NCI-H187 treated with DMSO at 0.1 percent for 48 hours (cell line): ENCODE data around the gene MAPK8IP3.

Source experiments
- DNase-seq: peaks from one replicate; lab custom pipeline; 2025; lab: John Stamatoyannopoulos, UW

The MAPK8IP3 gene

DNA sequence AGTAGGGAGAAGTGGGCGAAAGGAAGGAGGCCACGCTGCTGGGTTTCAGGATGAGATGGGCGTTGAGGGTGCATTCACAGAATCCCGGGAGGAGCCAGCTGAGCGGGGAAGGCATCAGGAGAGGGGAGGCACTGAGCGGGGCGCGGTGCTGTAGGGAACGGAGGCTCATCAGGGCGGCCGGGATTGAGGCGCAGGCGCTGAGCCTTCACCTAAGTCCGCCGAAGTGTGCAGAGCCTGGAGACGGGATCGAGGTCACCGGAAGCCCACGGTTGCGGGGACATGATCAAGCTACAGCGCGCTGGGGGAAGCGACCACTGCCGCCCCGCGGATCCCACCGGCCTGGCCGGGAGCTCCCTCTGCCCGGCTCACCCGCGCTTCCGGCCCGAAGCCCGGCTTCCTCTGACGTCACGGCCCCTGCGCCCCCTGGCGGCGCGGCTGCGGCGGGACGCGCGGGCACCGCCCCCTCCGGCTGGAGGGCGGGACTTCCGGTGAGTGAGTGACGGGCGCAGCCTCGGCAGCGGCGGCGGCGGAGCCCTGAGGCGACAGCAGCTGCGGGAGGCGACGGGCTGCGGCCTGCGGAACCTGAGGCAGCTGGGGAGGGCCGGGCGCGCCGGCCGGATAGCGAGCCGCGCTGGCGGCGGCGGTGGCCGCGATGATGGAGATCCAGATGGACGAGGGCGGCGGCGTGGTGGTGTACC lies at the start of gene MAPK8IP3:
TSS of gene MAPK8IP3 (plus strand) at position 508 of the 698 bp plus-strand sequence. CDS start at position 653, 145 bp downstream.
- peak; percentile 43 for DNase-seq

GRCh38 chr16:1656808-1657617 lies 49.0 kb upstream of the MAPK8IP3 start:
- DNase-seq = no peak

DNA sequence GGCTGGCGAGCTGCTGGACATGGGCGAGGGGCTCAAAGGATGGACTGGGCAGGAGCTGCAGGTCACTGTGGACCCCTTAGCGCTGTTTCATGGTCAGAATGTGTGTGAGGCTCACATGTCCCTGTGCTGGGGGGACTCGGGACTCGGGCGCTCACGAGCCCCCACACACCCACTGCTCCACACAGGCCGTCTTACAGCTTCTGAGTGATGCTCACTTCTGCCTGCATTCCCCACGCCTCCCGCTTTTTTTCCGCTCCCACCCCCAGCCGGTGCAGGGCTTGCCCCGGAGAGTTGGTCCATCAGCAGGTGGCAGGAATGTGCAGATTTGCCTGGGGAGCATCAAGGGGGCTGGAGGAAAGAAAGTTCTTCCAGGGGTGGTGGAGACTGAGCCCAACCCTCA lies 48.2 kb upstream of the MAPK8IP3 start:
- no peak for DNase-seq

DNA sequence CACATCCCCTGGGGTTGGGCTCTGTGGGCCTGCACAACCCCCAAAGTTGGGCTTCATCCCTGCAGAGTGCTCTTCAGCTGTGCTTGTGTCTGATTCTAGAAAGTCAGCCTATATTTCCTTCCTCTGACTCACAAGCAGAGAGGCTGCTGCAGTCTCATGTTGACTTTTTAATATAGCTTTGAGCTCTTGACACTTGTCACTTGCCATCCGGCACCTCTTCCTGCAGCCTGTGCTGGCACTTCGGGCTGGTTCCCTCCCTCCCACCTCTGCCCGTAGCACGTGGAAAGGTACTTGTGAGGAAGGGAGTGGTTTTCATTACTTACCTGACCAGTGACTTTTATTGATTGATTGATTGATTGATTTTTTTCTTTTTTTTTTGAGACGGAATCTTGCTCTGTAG lies 47.0 kb upstream of the MAPK8IP3 start:
- no peak for DNase-seq

DNA sequence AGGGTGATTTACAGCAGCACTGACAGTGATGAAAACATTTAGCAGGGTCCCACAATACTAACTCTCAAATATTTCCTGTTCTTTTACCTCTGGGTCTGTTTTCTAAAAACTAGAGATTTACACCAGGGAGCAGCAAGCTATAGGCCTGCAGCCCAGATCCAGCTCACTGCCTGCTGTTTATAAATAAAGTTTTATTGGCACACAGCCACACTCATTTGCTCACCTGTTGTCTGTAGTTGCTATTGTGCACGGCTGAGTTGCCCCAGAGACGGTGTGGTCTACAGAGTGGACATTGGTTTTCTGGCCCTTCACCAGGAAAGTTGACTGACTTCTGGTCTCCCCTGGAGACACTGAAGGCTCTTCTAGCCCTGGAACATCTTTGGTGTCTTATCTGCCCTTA lies 44.2 kb upstream of the MAPK8IP3 start:
- DNase-seq = no peak

- DNase-seq = no peak
Observed at GRCh38 chr16:1662543-1662942, 43.5 kb upstream of the MAPK8IP3 start.

- DNase-seq = no peak
Observed at GRCh38 chr16:1665829-1666228, 40.2 kb upstream of the MAPK8IP3 start.

DNA sequence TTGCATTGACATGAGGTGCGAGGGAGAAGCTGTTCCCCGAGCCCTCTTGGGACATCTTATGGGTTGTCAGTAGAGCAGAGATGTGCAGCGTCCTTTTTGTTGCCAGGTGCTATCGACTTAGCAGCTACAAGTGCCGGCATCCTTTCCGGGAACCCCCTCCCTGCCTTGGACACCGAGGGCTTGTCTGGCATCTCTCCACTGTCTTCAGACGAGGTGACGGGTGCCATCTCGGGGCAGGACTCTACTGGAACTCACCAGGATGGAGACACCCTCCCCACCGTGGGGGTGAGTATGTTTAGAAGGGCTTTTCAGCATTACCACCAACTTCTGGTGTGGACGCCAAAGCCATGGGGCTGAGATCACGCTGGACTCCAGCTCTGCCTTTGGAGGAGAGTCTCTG lies 39.7 kb upstream of the MAPK8IP3 start:
- DNase-seq = no peak

DNA sequence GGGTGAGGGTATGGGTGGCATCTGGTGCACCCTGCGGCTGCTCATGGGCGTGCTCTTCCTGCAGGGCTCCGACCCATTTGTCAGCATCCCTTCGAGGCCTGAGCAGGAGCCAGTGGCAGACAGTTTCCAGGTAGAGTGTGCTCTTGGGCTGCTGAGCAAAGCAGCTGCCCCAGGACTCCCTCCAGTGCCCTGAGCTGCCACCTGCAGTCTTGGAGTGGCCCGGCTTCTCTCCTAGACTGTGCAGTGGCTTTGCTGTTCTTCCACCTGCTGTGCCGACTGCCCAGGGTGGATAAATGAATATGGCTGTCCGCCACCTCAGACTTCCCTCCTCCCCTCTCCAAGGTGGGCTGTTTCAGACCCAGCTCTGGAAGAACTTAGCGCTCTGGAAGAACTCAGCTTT lies 38.7 kb upstream of the MAPK8IP3 start:
- no peak for DNase-seq

GRCh38 chr16:1667916-1668315 lies 38.1 kb upstream of the MAPK8IP3 start:
- no peak for DNase-seq

DNA sequence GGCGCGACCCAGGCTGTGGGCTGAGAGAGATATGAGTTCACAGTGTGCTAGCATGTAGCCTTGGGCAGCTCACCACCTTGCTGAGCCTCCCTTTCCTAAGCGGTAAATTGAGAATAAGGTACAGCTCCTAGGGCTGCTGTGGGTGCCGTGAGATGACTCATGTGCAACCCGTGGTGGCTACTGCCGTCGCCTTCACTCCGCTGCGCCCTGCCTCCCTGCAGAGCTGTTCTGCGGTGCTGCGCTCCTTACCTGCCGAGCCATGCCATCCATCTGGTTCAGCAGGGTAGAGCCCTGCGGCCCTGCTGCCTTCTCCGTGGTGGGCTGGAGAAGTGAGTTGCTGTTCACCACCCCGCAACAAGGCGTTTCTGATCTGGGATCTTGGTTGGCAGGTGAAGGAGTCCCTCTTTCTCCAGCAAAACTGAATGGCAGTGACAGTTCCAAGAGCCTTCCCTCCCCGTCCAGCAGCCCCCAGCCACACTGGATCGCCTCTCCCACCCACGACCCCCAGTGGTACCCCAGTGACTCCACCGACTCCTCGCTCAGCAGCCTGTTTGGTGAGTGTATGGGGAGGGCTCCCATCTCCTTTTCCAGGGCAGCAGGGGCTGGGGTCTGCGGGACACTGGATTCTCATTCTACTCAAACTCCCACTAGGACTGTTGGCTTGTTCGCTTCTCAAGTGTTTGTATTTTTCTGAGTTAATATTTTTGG lies 37.2 kb upstream of the MAPK8IP3 start:
- DNase-seq = no peak

DNA sequence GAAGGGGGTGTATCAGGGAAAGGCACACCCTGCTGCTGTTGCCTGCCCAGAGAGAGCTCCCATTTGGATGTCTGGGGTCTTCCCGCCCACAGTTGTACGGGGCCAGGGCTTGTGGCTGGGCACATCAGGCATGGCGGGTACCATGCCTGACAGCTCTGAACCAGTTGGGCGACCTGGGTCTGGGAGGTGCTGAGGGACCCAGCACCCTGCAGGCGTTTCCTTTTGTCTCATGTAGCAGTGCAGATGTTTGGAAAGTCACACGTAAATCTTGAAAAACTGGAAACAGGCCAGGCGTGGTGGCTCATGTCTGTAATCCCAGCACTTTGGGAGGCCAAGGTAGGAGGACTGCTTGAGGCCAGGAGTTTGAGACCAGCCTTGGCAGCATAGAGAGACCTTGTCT lies 36.3 kb upstream of the MAPK8IP3 start:
- DNase-seq = no peak

DNA sequence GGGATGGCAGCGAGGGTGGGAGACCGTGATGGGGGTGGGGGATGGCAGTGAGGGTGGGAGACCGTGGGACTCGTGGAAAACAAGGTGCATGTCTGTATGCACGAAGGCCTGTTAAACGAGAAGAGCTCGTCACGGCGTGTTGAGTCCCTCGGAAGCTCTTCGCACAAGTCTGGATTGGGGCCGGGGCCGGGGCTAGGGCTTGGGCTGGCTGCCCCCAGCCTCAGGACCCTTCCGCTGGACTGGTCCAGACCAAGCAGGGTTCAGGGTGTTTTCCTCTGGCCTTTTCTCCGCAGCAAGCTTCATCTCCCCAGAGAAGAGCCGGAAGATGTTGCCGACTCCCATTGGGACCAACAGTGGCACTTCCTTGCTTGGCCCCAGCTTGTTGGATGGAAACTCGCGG lies 35.6 kb upstream of the MAPK8IP3 start:
- no peak for DNase-seq

DNA sequence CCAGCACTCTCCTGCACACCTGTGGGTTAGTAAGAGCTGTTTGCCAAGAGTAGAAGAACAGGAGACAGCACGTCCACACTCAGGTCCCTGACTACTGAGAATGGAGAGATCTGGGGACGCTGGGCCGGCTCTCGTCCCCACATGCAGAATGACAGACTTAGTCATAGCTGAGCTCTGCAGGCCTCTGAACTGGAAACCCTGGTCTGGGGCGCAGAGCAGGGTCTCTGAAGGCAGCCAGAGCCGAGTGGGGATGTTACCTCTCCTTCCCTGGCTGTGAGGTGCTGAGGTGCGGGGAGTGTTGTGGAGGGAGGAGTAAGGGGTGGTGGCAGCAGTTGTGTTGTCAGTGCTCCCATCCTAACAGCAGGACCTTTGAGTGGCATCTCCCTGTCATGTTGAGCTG lies 35.1 kb upstream of the MAPK8IP3 start:
- DNase-seq = no peak

- DNase-seq = no peak
Observed at GRCh38 chr16:1673424-1674151, 32.4 kb upstream of the MAPK8IP3 start.

DNA sequence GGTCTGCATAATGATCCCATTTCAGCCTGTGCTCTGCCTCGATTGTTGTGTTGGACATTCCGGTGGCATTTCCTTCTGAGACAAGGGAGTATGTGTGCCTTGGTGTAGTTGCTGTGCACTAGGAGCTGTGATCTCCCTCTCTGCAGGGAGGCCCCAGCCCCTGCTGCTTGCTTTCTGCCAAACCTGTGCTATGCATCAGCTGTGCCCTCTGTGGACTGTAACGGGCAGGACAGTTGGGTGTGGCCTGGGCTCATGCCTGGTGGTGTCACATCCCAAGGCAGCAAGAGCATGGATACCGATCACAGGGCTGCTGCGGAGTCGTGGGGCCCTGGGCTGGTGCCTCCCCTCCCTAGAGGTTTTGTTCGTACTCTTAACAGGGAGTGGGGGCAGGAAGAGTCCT lies 31.7 kb upstream of the MAPK8IP3 start:
- no peak for DNase-seq

DNA sequence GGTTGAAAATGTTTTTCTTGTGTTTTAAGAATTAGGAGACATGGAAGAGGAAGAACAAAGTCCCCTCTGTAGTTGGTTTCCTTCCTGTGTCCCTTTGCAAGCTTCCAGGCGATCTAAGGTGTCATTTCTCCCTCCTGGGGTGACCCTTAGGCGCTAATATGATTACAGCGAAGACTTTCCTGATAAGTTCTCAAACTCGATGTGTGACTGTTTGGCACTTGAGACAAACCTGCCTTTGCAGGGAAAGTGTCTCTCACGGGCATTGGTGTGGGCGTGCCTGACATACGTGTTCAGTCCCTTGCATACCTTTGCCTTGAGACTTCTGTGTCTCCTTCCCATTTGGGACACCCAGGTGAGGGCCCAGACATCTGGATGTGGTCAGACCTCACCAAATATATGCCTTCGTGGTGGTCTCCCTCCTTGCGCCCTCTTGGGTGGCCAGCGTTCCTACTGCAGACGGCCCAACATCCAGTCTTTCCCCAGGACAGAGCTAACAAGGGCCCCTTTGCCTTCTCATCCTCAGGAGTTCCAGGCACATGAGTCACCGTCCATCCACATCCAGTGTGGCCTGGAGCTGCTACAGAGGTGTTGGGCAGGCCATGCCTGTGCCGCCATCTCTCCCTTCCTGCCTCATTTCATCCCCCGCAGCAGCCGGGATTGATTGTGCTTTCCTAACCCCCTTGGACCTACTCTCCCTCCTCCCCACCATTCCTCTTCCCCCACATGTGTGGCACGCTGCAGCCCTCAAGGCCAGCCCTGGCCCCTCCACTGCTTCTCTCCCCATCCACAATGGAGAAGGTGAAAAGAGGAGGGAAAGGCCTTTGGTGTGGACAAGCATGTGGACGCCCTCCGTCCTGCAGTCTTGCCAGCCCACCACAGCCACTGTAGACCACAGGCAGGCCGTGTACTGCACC lies 31.0 kb upstream of the MAPK8IP3 start:
- no peak for DNase-seq

DNA sequence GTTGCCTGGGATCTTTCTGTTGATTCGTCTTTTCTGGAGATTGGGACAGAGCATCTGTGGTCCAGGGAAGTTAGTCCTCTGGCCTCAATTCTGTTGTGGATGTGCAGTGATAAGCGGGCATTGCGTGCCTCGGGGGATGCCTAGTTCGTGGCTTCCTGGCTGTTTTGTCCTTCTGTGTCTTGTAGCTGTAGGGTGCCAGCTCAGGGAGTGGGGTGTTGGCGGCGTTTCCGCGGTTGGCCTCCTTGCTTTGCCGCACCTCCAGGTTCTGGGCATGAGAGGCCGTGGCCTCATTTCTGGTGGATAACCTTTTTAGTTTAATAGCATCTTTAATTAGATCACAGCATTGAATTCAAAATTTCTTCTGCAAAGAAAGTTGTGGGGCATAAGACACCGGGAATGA lies 29.3 kb upstream of the MAPK8IP3 start:
- DNase-seq = no peak

DNA sequence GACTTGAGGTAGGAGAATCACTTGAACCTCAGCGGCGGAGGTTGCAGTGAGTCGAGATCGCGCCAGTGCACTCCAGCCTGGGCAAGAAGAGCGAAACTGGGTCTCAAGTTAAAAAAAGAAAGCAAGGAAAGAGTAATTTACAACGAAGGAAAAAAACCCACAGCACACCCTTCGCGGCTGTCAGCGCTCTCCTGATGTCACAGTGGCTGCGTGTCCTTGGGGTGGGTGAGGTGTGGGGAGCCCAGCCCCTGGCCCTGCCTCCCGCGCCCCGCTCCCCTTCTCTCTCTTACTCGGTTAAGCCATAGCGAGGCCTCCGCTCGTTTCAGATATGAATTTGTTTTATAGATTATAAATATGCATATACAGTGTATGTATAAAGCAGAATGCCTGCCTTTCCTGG lies 28.7 kb upstream of the MAPK8IP3 start:
- no peak for DNase-seq

- DNase-seq = peak; percentile 98
Observed at GRCh38 chr16:1677942-1678499, 28.0 kb upstream of the MAPK8IP3 start, which contains the start of gene JPT2. TSS of gene JPT2 (plus strand) at chr16:1678279. CDS start at chr16:1678313, 34 bp downstream.
